HepG2 (cell line): Measurements from ENCODE around the gene SF1. TPM values are rescaled to one million over a fixed set of nuclear protein-coding genes. Genes with fewer than 3 reads are reported as not detected.
A peak's percentile ranks its signal among the peaks of the same experiment; 100 is the strongest.

Experiments used
- ATAC-seq: fragments of 200-7000 bp; cut with Tn5 transposase; 3 replicates; pipeline ENCODE4 v1.9.1; 2020; ENCODE audit warnings: mild to moderate bottlenecking, moderate library complexity
- BruUV-seq: library from RNA; stranded (reverse); fragments of 400-500 nt; replicated peaks from 2 replicates; lab custom pipeline; 2021; lab: Mats Ljungman, UMichigan
- CTCF ChIA-PET: fragments of 300-600 bp; formaldehyde crosslinking; extraction: SDS; loops from one replicate; lab custom pipeline; 2021; ENCODE audit warnings: low total read pairs, inconsistent platforms, low intra/inter-chr PET ratio; lab: Yijun Ruan, JAX
- POLR2A ChIA-PET: fragments of 350-600 bp; sonication (Branson Sonifier 250); formaldehyde crosslinking; loops from one replicate; lab custom pipeline; 2020; ENCODE audit warnings: antibody characterized with exemption, inconsistent platforms; lab: Yijun Ruan, JAX
- DNase-seq: peaks from one replicate; pipeline ENCODE4 v3.0.0-alpha.2; 2015; ENCODE audit warnings: low spot score
- FAIRE-seq: peaks from 3 replicates; lab custom pipeline; 2011; peaks lifted over from hg19 to GRCh38; lab: Jason Lieb, UNC
- H2AFZ ChIP-seq: one replicate; pipeline ENCODE4 v1.6.1; 2011; ENCODE audit warnings: low read length, inconsistent platforms
- H3K27ac ChIP-seq: fragments of 300-600 bp; 3 replicates; pipeline ENCODE4 v1.8.0; 2011; ENCODE audit warnings: mixed run types, mild to moderate bottlenecking, mixed read lengths, low read length, inconsistent platforms; ENCODE audit not compliant: insufficient read depth; ENCODE audit errors: extremely low read length
- H3K27me3 ChIP-seq, 2 experiments: fragments of 200-600 bp in 1 of 2; 2 replicates in 1 of 2; 3 replicates in 1 of 2; pipeline versions ENCODE4 v1.6.0 to v1.8.0; 2011; ENCODE audit warnings: low read length in 2 of 2, mild to moderate bottlenecking in 2 of 2, moderate library complexity in 2 of 2, inconsistent platforms in 1 of 2; ENCODE audit not compliant: insufficient read depth in 2 of 2, control insufficient read depth in 1 of 2
- H3K36me3 ChIP-seq, 2 experiments: fragments of 200-600 bp in 1 of 2; replicated peaks in 1 of 2; 2 replicates in 1 of 2; 3 replicates in 1 of 2; pipeline versions ENCODE4 v1.5.1 to v1.8.0; 2011; ENCODE audit warnings: low read length in 2 of 2, inconsistent platforms in 1 of 2; ENCODE audit not compliant: insufficient read depth in 2 of 2, control insufficient read depth in 1 of 2
- H3K4me1 ChIP-seq: 2 replicates; pipeline ENCODE4 v1.5.1; 2012; ENCODE audit warnings: low read length, inconsistent platforms; ENCODE audit not compliant: insufficient read depth
- H3K4me2 ChIP-seq: 2 replicates; pipeline ENCODE4 v1.6.0; 2011; ENCODE audit warnings: low read depth, low read length, inconsistent platforms
- H3K4me3 ChIP-seq, 3 experiments: fragments of 200-600 bp in 1 of 3; sonication (generic), shearing (Covaris generic) in 1 of 3; replicated peaks in 1 of 3; 2 replicates each; pipeline ENCODE4 v1.5.1; 2011 to 2016; ENCODE audit warnings: low read length in 3 of 3, inconsistent platforms in 2 of 3, low read depth in 2 of 3, mild to moderate bottlenecking in 2 of 3, control low read depth in 1 of 3, mixed read lengths in 1 of 3; ENCODE audit not compliant: insufficient read depth in 1 of 3
- H3K79me2 ChIP-seq: one replicate; pipeline ENCODE4 v1.6.1; 2011; ENCODE audit warnings: low read length, inconsistent platforms; ENCODE audit not compliant: insufficient read depth
- H3K9ac ChIP-seq: 2 replicates; pipeline ENCODE4 v1.6.0; 2011; ENCODE audit warnings: mild to moderate bottlenecking, low read depth, low read length, inconsistent platforms; ENCODE audit not compliant: insufficient read depth
- H3K9me3 ChIP-seq: 2 replicates; pipeline ENCODE4 v1.5.1; 2012; ENCODE audit warnings: mild to moderate bottlenecking, low read length
- H4K20me1 ChIP-seq: 2 replicates; pipeline ENCODE4 v1.6.0; 2011; ENCODE audit warnings: inconsistent platforms, mild to moderate bottlenecking, low read length, moderate library complexity; ENCODE audit not compliant: insufficient read depth
- ARID4A ChIP-seq: sonication (generic); formaldehyde crosslinking; IDR thresholded peaks from 2 replicates; pipeline ENCODE4 v1.5.0; 2020; ENCODE audit warnings: mild to moderate bottlenecking, missing genetic modification reagents, borderline replicate concordance
- ATF7-NPFF ChIP-seq: sonication (generic); formaldehyde crosslinking; IDR thresholded peaks from 2 replicates; pipeline ENCODE4 v1.8.1; 2023; ENCODE audit warnings: mild to moderate bottlenecking, low read depth, missing genetic modification reagents, moderate library complexity
- DR1 ChIP-seq: sonication (generic); formaldehyde crosslinking; IDR thresholded peaks from 2 replicates; pipeline ENCODE4 v1.8.0; 2021; ENCODE audit warnings: mild to moderate bottlenecking, missing genetic modification reagents, inconsistent platforms
- GATAD1 ChIP-seq: IDR thresholded peaks from 2 replicates; pipeline ENCODE4 v1.6.1; 2016; ENCODE audit warnings: missing genetic modification reagents, missing compliant biosample characterization
- KDM1A ChIP-seq: IDR thresholded peaks from 2 replicates; pipeline ENCODE4 v1.6.1; 2016; ENCODE audit warnings: missing compliant biosample characterization
- KMT2B ChIP-seq: IDR thresholded peaks from 2 replicates; pipeline ENCODE4 v1.6.1; 2016; ENCODE audit warnings: missing genetic modification reagents, missing compliant biosample characterization
- SIX1 ChIP-seq: sonication (generic); formaldehyde crosslinking; IDR thresholded peaks from 2 replicates; pipeline ENCODE4 v1.4.0; 2020; ENCODE audit warnings: missing genetic modification reagents, borderline replicate concordance
- ZNF777 ChIP-seq: sonication (generic); formaldehyde crosslinking; IDR thresholded peaks from 2 replicates; pipeline ENCODE4 v1.4.0; 2020; ENCODE audit warnings: missing genetic modification reagents
- WGBS: methylation state at CpG from one replicate; pipeline ENCODE4 v1.1.6; 2017; ENCODE audit warnings: low lambda C conversion rate; 5-methylcytosine and 5-hydroxymethylcytosine counted together
- in situ Hi-C: cut with HindIII; loops from 2 replicates; pipeline ENCODE4 v1.10.0; 2017; ENCODE audit warnings: low pct_unique_long_range_greater_than_20kb; ENCODE audit not compliant: extremely low pct_ligation_motif_present
- intact Hi-C: fragments of 100-400 bp; cut with micrococcal nuclease; formaldehyde crosslinking; loops from one replicate; pipeline ENCODE4 v1.10.0; 2022; ENCODE audit not compliant: unreplicated experiment
- polyA plus RNA-seq, 8 experiments: library from polyadenylated mRNA; depleted of rRNA in 3 of 8; stranded (reverse) in 7 of 8; unstranded in 1 of 8; fragments of >200 nt; fragmentation: Illumina TruSeq in 4 of 8; extraction: Trizol in 4 of 8; gene quantifications; 2 replicates each; pipeline versions ENCODE4 v1.2.1 to v1.2.3, GENCODE V29; 2011 to 2016; ENCODE audit warnings: low read depth in 4 of 8, missing spikeins in 1 of 8, mixed read lengths in 1 of 8; ENCODE audit not compliant: insufficient read depth in 1 of 8
- total RNA-seq, 5 experiments: library from RNA; depleted of rRNA; stranded (reverse); fragments of >200 nt; fragmentation: Illumina TruSeq; extraction: Trizol; gene quantifications; 2 replicates each; pipeline ENCODE4 v1.2.3, GENCODE V29; 2016; ENCODE audit warnings: low read depth in 1 of 5
- TF ChIP-seq, protein P1 (sequence below): IDR thresholded peaks from 2 replicates; pipeline ENCODE4 v1.6.1; 2012; ENCODE audit warnings: inconsistent platforms
- TF ChIP-seq, protein P2 (sequence below): sonication (generic); formaldehyde crosslinking; IDR thresholded peaks from 2 replicates; pipeline ENCODE4 v1.5.1; 2020; ENCODE audit warnings: mild to moderate bottlenecking, missing genetic modification reagents, moderate library complexity

The SF1 gene
- total and polyA plus RNA-seq, 2 of the 13 experiments (the other 11 are each of a cell fraction or from before 2014, with no cell fraction given), result 55.5 to 70.4 TPM

DNA sequence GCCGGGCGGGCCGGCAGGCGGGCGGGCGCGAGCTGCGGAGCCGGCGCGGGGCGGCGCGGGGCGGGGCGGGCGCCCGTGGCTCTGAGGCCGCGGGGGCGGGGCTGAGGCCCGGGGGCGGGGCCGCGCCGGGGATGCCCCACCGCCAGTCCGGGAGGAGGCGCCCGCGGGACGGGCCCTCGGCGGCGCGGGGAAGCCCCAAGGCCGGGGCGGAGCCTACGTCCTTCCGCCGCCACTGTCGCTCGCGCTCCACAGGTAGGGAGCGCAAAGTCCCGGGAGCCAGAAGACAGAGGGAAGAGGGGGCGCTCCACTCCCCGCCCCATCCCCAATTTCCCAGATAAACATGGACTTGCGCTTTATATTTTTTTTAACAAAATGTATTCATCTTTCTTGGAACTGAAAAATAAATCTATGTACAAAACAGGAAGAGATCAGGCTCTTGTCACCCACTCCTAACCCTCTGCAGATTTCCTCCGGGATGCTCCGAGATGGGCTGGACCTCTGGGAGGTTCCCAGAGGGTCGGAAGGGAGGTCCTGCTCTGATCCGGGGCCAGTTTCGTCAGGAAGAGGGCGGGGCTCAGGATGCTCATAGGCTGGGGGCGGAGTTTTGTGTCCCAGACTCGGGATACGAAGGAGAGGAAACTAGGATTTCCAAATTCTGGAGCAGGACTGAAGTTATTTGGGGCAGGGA, 25.0 kb upstream of the SF1 start, which contains the start of gene MAP4K2 (continued):
- TF ChIP-seq, protein P1, sequence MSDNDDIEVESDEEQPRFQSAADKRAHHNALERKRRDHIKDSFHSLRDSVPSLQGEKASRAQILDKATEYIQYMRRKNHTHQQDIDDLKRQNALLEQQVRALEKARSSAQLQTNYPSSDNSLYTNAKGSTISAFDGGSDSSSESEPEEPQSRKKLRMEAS, result 0 out of 2 replicates have a peak, but pooled peaks have one; percentile 7
- TF ChIP-seq DR1 (CRISPR knock-in tag), result no peak
- TF ChIP-seq, all 625 proteins: peak for 75

DNA sequence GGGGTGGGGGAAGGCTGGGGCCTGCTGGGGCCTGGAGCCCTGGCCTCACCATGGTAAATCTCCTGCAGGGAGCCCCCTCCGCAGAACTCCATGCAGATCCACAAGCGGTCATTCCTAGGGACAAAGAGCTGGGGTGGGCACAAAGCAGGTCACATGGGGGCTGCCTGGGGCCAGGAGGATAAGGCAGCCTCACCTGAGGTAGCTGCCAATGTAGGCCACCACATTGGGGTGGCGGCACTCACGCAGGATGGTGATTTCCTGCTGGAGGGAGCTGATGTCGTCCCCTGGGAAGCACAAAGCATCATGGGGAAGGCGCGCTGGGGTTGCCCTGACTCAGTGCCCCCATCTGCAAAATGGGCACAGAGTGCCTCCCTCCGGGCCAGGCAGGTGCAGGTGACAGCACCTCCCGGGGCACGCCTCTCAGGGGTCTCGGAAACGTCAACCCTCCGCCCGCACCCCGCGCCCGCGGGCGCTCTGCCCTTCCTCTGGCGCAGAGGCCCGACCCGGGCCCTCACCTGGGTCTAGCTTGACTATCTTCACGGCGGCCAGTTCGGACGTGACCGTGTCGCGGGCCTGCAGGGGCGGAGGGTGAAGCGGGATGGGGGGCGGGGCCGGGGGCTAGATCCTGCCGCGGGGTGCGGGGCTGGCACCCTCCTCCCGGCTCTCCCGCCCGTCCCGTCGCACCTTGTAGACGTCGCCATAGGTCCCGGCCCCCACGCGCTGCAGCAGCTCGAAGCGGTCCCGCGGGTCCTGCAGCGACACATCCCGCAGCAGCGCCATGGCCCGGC, 24.2 kb upstream of the SF1 start:
- Histone ChIP-seq H3K4me2 (peak overlapping the region; percentile 75), H4K20me1 (no peaks in the 10 kb centered on the region), H3K27ac (no peak overlapping the region), H3K79me2 (no peaks in the 10 kb centered on the region), H2AFZ (no peak overlapping the region), H3K36me3 (peaks cover 9 to 25% of the 10 kb centered on the region in 2 experiments; a peak in 4 of 5 replicates), H3K27me3 (no peaks in the 10 kb centered on the region), H3K4me3 (peak overlapping the region; percentile 21 to 72 (median 66); a peak in 4 of 6 replicates), H3K4me1 (peaks cover 56% of the 10 kb centered on the region), H3K9ac (peak overlapping the region; percentile 25; the same call in 1 of the 2 replicates), H3K9me3 (no peaks in the 10 kb centered on the region)
- 30% methylated on average over 16 of the region's 54 CpGs for WGBS
- FAIRE-seq (no peak), ATAC-seq (no peak), DNase-seq (no peak)
- CTCF ChIA-PET, result no interaction called here
- BruUV-seq, result no TSS peak
- intact Hi-C loops (loop anchor here (2.0 to 5.0 kb wide), 2 partner anchors 24 to 45 kb away; partner anchors contain the start of gene SF1), in situ Hi-C loops (loop anchor here (5.0 kb wide), 1 partner anchor 40 kb away; the partner anchor contains the start of gene CDC42BPG)
- POLR2A ChIA-PET, result interaction anchor here (1.2 to 2.3 kb wide), 2 partner anchors 24 to 41 kb away, joined by 5 to 10 read pairs; partner anchors contain the start of genes CDC42BPG and SF1
- TF ChIP-seq ZNF777 (CRISPR knock-in tag), result peak; percentile 73
- TF ChIP-seq KDM1A, result 0 out of 2 replicates have a peak, but pooled peaks have one; percentile 49
- TF ChIP-seq ARID4A (CRISPR knock-in tag), result 0 out of 2 replicates have a peak, but pooled peaks have one; percentile 8
- TF ChIP-seq SIX1 (CRISPR knock-in tag), result no peak
- TF ChIP-seq ATF7-NPFF (CRISPR knock-in tag), result 0 out of 2 replicates have a peak, but pooled peaks have one; percentile 25
- no peak for TF ChIP-seq KMT2B
- 0 out of 2 replicates have a peak, but pooled peaks have one; percentile 18 for TF ChIP-seq GATAD1 (CRISPR knock-in tag)
- TF ChIP-seq, protein P2, sequence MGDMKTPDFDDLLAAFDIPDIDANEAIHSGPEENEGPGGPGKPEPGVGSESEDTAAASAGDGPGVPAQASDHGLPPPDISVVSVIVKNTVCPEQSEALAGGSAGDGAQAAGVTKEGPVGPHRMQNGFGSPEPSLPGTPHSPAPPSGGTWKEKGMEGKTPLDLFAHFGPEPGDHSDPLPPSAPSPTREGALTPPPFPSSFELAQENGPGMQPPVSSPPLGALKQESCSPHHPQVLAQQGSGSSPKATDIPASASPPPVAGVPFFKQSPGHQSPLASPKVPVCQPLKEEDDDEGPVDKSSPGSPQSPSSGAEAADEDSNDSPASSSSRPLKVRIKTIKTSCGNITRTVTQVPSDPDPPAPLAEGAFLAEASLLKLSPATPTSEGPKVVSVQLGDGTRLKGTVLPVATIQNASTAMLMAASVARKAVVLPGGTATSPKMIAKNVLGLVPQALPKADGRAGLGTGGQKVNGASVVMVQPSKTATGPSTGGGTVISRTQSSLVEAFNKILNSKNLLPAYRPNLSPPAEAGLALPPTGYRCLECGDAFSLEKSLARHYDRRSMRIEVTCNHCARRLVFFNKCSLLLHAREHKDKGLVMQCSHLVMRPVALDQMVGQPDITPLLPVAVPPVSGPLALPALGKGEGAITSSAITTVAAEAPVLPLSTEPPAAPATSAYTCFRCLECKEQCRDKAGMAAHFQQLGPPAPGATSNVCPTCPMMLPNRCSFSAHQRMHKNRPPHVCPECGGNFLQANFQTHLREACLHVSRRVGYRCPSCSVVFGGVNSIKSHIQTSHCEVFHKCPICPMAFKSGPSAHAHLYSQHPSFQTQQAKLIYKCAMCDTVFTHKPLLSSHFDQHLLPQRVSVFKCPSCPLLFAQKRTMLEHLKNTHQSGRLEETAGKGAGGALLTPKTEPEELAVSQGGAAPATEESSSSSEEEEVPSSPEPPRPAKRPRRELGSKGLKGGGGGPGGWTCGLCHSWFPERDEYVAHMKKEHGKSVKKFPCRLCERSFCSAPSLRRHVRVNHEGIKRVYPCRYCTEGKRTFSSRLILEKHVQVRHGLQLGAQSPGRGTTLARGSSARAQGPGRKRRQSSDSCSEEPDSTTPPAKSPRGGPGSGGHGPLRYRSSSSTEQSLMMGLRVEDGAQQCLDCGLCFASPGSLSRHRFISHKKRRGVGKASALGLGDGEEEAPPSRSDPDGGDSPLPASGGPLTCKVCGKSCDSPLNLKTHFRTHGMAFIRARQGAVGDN (CRISPR knock-in tag), result peak; percentile 27; the same call in 1 of the 2 replicates
